SK-N-SH treated with all-trans-retinoic acid at 6 μM for 48 hours (cell line): ENCODE data around the gene KATNAL1.

Experiments
- ATAC-seq: fragments of 200-7000 bp; cut with Tn5 transposase; 3 replicates; pipeline ENCODE4 v1.9.1; 2020; ENCODE audit warnings: mild to moderate bottlenecking, moderate library complexity
- ARNTL ChIP-seq: fragments of 450-650 bp; formaldehyde crosslinking; IDR thresholded peaks from 2 replicates; pipeline ENCODE4 v1.5.0; 2020; ENCODE audit warnings: low read depth, mild to moderate bottlenecking, moderate library complexity, borderline replicate concordance
- BACH2 ChIP-seq: fragments of 250-450 bp; sonication (Bioruptor Pico); IDR thresholded peaks from 2 replicates; pipeline ENCODE4 v1.9.0; 2021; ENCODE audit warnings: mild to moderate bottlenecking, borderline replicate concordance
- CSDC2 ChIP-seq: fragments of 250-450 bp; sonication (Bioruptor Pico); IDR thresholded peaks from 2 replicates; pipeline ENCODE4 v1.5.0; 2020; ENCODE audit warnings: mild to moderate bottlenecking, moderate library complexity
- CSRNP3 ChIP-seq: fragments of 250-450 bp; sonication (Bioruptor Pico); IDR thresholded peaks from 2 replicates; pipeline ENCODE4 v1.5.1; 2021; ENCODE audit warnings: mild to moderate bottlenecking, moderate library complexity
- ESRRG ChIP-seq: fragments of 250-450 bp; sonication (Bioruptor Pico); IDR thresholded peaks from 2 replicates; pipeline ENCODE4 v1.6.1; 2021; ENCODE audit warnings: mild to moderate bottlenecking
- GLIS3 ChIP-seq: fragments of 250-450 bp; sonication (Bioruptor Pico); IDR thresholded peaks from 2 replicates; pipeline ENCODE4 v1.5.0; 2020; ENCODE audit warnings: mild to moderate bottlenecking, moderate library complexity
- ISL1 ChIP-seq: fragments of 250-450 bp; sonication (Bioruptor Pico); IDR thresholded peaks from 2 replicates; pipeline ENCODE4 v2.1.2; 2022; ENCODE audit warnings: mild to moderate bottlenecking, moderate library complexity
- OSR1 ChIP-seq: fragments of 250-450 bp; sonication (Bioruptor Pico); IDR thresholded peaks from 2 replicates; pipeline ENCODE4 v1.8.0; 2022; ENCODE audit warnings: moderate library complexity, mild to moderate bottlenecking, inconsistent platforms
- PATZ1 ChIP-seq: fragments of 250-450 bp; sonication (Bioruptor Pico); IDR thresholded peaks from 2 replicates; pipeline ENCODE4 v1.8.0; 2020; ENCODE audit warnings: mild to moderate bottlenecking, moderate library complexity, borderline replicate concordance
- POU6F1 ChIP-seq: fragments of 250-450 bp; sonication (Bioruptor Pico); IDR thresholded peaks from 2 replicates; pipeline ENCODE4 v1.8.0; 2021; ENCODE audit warnings: low read depth, mild to moderate bottlenecking, moderate library complexity, borderline replicate concordance
- PPARA ChIP-seq: fragments of 250-450 bp; sonication (Bioruptor Pico); IDR thresholded peaks from 2 replicates; pipeline ENCODE4 v1.5.0; 2020; ENCODE audit warnings: mild to moderate bottlenecking, borderline replicate concordance
- RARB ChIP-seq: fragments of 250-450 bp; sonication (Bioruptor Pico); IDR thresholded peaks from 2 replicates; pipeline ENCODE4 v1.8.0; 2021; ENCODE audit warnings: mild to moderate bottlenecking, moderate library complexity
- SNAI2 ChIP-seq: fragments of 250-450 bp; sonication (Bioruptor Pico); IDR thresholded peaks from 2 replicates; pipeline ENCODE4 v1.5.0; 2020; ENCODE audit warnings: mild to moderate bottlenecking, moderate library complexity
- TCF4 ChIP-seq: fragments of 250-450 bp; sonication (Bioruptor Pico); IDR thresholded peaks from 2 replicates; pipeline ENCODE4 v1.8.0; 2021; ENCODE audit warnings: mild to moderate bottlenecking, moderate library complexity, borderline replicate concordance
- TOX ChIP-seq: fragments of 250-450 bp; sonication (Bioruptor Pico); IDR thresholded peaks from 2 replicates; pipeline ENCODE4 v1.8.0; 2021; ENCODE audit warnings: mild to moderate bottlenecking, moderate library complexity, borderline replicate concordance
- ZC3H10 ChIP-seq: fragments of 250-450 bp; sonication (Bioruptor Pico); IDR thresholded peaks from 2 replicates; pipeline ENCODE4 v1.5.1; 2021; ENCODE audit warnings: mild to moderate bottlenecking, moderate library complexity
- ZFP3 ChIP-seq: fragments of 250-450 bp; sonication (Bioruptor Pico); IDR thresholded peaks from 2 replicates; pipeline ENCODE4 v1.5.0; 2020; ENCODE audit warnings: mild to moderate bottlenecking, moderate library complexity
- ZFP30 ChIP-seq: fragments of 450-650 bp; formaldehyde crosslinking; IDR thresholded peaks from 2 replicates; pipeline ENCODE4 v1.5.0; 2022; ENCODE audit warnings: mild to moderate bottlenecking, moderate library complexity
- ZNF565 ChIP-seq: fragments of 450-650 bp; formaldehyde crosslinking; conservative IDR thresholded peaks from 2 replicates; pipeline ENCODE4 v1.5.0; 2020; ENCODE audit warnings: low read depth, mild to moderate bottlenecking, moderate library complexity
- ZNF70 ChIP-seq: fragments of 450-650 bp; formaldehyde crosslinking; IDR thresholded peaks from 2 replicates; pipeline ENCODE4 v1.5.0; 2020; ENCODE audit warnings: mild to moderate bottlenecking, moderate library complexity
- ZNF8 ChIP-seq: fragments of 450-650 bp; formaldehyde crosslinking; IDR thresholded peaks from 2 replicates; pipeline ENCODE4 v1.5.0; 2020; ENCODE audit warnings: mild to moderate bottlenecking, moderate library complexity
- TF ChIP-seq, protein P1 (sequence below): fragments of 250-450 bp; sonication (Bioruptor Pico); IDR thresholded peaks from 2 replicates; pipeline ENCODE4 v1.5.1; 2020; ENCODE audit warnings: low read depth, mild to moderate bottlenecking, moderate library complexity
- TF ChIP-seq, protein P2 (sequence below): fragments of 250-450 bp; sonication (Bioruptor Pico); IDR thresholded peaks from 2 replicates; pipeline ENCODE4 v1.5.0; 2020; ENCODE audit warnings: mild to moderate bottlenecking, moderate library complexity

KATNAL1 gene

GRCh38 chr13:30353060-30353459 lies 45.7 kb upstream of the KATNAL1 start:
- ATAC-seq, result no peak
- TF ChIP-seq CSRNP3 (no peak), PATZ1 (no peak), ESRRG (CRISPR knock-in tag) (no peak), ZC3H10 (no peak), RARB (CRISPR knock-in tag) (no peak), SNAI2 (no peak), CSDC2 (CRISPR knock-in tag) (no peak), ZNF565 (CRISPR knock-in tag) (no peak), TCF4 (CRISPR knock-in tag) (no peak), ZNF8 (CRISPR knock-in tag) (no peak), ISL1 (CRISPR knock-in tag) (no peak), PPARA (CRISPR knock-in tag) (no peak), BACH2 (CRISPR knock-in tag) (no peak), GLIS3 (CRISPR knock-in tag) (no peak), OSR1 (CRISPR knock-in tag) (no peak), ZFP3 (CRISPR knock-in tag) (no peak), POU6F1 (CRISPR knock-in tag) (no peak)
- TF ChIP-seq, protein P1, sequence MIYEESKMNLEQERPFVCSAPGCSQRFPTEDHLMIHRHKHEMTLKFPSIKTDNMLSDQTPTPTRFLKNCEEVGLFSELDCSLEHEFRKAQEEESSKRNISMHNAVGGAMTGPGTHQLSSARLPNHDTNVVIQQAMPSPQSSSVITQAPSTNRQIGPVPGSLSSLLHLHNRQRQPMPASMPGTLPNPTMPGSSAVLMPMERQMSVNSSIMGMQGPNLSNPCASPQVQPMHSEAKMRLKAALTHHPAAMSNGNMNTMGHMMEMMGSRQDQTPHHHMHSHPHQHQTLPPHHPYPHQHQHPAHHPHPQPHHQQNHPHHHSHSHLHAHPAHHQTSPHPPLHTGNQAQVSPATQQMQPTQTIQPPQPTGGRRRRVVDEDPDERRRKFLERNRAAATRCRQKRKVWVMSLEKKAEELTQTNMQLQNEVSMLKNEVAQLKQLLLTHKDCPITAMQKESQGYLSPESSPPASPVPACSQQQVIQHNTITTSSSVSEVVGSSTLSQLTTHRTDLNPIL (CRISPR knock-in tag), result no peak
- TF ChIP-seq, protein P2, sequence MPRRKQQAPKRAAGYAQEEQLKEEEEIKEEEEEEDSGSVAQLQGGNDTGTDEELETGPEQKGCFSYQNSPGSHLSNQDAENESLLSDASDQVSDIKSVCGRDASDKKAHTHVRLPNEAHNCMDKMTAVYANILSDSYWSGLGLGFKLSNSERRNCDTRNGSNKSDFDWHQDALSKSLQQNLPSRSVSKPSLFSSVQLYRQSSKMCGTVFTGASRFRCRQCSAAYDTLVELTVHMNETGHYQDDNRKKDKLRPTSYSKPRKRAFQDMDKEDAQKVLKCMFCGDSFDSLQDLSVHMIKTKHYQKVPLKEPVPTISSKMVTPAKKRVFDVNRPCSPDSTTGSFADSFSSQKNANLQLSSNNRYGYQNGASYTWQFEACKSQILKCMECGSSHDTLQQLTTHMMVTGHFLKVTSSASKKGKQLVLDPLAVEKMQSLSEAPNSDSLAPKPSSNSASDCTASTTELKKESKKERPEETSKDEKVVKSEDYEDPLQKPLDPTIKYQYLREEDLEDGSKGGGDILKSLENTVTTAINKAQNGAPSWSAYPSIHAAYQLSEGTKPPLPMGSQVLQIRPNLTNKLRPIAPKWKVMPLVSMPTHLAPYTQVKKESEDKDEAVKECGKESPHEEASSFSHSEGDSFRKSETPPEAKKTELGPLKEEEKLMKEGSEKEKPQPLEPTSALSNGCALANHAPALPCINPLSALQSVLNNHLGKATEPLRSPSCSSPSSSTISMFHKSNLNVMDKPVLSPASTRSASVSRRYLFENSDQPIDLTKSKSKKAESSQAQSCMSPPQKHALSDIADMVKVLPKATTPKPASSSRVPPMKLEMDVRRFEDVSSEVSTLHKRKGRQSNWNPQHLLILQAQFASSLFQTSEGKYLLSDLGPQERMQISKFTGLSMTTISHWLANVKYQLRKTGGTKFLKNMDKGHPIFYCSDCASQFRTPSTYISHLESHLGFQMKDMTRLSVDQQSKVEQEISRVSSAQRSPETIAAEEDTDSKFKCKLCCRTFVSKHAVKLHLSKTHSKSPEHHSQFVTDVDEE, result no peak
- TF ChIP-seq, all 23 proteins: peak for 0

GRCh38 chr13:30352121-30352520 lies 44.8 kb upstream of the KATNAL1 start:
- ATAC-seq, result no peak
- TF ChIP-seq OSR1 (CRISPR knock-in tag) (no peak), BACH2 (CRISPR knock-in tag) (no peak), PATZ1 (no peak), ARNTL (no peak), ESRRG (CRISPR knock-in tag) (no peak), ISL1 (CRISPR knock-in tag) (no peak), RARB (CRISPR knock-in tag) (no peak), TOX (CRISPR knock-in tag) (no peak), ZNF565 (CRISPR knock-in tag) (no peak), PPARA (CRISPR knock-in tag) (no peak), ZNF8 (CRISPR knock-in tag) (no peak), POU6F1 (CRISPR knock-in tag) (no peak), ZNF70 (no peak), SNAI2 (no peak), GLIS3 (CRISPR knock-in tag) (no peak), CSDC2 (CRISPR knock-in tag) (no peak), ZFP30 (CRISPR knock-in tag) (no peak)
- TF ChIP-seq, protein P2, result no peak
